ENCODE results near the gene MAP1LC3C. TPM values are rescaled to one million over a fixed set of nuclear protein-coding genes. Genes with fewer than 3 reads are reported as not detected.

Gene MAP1LC3C
- total RNA-seq = 10.9 TPM
- long read RNA-seq, transcript MAP1LC3C-201 (4 exons, 1,182 nt) = major isoform, 9 of 12 reads
- long read RNA-seq, partial matches to known transcripts = 2 of 12 reads
- long read RNA-seq, other reads (novel, unspliced or antisense) = 1 of 12 reads

DNA sequence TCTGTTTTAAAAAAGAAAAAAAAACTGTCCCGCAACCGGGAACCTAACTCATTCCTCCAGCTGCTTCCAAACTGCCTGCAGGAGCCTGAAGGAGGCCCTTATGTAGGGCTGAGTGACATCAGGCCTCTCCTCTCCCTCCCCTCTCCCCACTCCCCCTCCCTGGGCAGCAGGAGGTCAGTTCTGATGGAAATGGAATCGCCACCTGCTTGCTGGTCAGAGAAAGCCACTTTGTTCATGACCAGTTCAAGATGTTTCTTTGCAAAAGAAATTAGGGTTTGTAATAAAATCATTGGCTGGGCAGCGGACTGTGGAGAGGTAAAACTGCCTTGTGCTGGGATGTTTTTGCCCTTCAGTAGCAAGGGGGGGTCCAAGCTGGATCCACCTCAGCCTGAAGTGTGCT, at the start of gene MAP1LC3C:
MAP1LC3C (minus strand) TSS at position 73 of the 400 bp plus-strand sequence. CDS start 90 bp downstream, outside the sequence.
- H3K27me3 ChIP-seq (ENCODE audit: low read depth) = no peaks in the 10 kb centered on the region
- H3K27ac ChIP-seq = peak within 1 kb of the TSS; percentile 59
- intact Hi-C loops (cut with DNase I) = no loop called here
- ATAC-seq (peak; percentile 18 to 19), DNase-seq (no peak)
- no peaks in the 10 kb centered on the region for H3K36me3 ChIP-seq
- no peaks in the 10 kb centered on the region for H3K9me3 ChIP-seq
- peak within 1 kb of the TSS; percentile 44 for H3K4me3 ChIP-seq
- TF ChIP-seq, protein P1, sequence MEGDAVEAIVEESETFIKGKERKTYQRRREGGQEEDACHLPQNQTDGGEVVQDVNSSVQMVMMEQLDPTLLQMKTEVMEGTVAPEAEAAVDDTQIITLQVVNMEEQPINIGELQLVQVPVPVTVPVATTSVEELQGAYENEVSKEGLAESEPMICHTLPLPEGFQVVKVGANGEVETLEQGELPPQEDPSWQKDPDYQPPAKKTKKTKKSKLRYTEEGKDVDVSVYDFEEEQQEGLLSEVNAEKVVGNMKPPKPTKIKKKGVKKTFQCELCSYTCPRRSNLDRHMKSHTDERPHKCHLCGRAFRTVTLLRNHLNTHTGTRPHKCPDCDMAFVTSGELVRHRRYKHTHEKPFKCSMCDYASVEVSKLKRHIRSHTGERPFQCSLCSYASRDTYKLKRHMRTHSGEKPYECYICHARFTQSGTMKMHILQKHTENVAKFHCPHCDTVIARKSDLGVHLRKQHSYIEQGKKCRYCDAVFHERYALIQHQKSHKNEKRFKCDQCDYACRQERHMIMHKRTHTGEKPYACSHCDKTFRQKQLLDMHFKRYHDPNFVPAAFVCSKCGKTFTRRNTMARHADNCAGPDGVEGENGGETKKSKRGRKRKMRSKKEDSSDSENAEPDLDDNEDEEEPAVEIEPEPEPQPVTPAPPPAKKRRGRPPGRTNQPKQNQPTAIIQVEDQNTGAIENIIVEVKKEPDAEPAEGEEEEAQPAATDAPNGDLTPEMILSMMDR (IDR thresholded peaks at IDR 0.05) = no peak
- peaks cover 16% of the 10 kb centered on the region for H3K4me1 ChIP-seq

DNA sequence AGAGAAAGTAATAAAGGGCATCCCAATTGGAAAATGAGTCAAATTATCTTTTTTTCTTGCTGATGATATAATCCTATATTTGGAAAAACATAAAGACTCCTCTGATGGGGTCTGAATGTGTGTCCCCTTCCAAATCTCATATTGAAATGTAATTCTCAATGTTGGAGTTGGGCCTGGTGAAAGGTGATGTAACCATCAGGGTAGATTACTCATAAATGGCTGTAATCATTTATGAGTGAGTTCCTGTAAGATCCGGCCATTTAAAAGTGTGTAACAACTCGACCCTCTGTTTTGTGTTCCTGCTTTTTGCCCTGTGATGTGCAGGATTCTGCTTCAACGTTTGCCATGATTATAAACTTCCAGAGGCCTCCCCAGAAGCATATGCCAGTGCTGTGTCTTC, 44.3 kb upstream of the MAP1LC3C start:
- intact Hi-C loops (cut with DNase I) = no loop called here
- no peak for ATAC-seq
- TF ChIP-seq, protein P1 (IDR thresholded peaks at IDR 0.05) = no peak

DNA sequence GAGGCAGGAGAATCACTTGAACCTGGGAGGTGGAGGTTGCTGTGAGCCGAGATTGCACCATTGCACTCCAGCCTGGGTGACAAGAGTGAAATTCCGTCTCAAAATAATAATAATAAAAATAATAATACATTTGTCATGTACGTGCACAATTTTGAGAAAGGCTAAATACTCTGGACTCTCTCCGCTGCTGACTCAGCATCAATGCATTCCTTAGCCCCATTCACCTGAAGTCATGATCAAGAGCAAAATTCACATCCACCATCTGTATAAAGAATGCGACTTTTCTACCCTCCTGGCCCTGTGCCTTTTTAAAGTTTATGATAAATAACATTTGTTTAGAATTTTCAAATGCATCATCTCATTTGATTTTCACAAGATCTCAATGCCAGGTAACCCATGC, 35.5 kb upstream of the MAP1LC3C start:
- H3K4me3 ChIP-seq = no peak overlapping the region
- ATAC-seq (no peak), DNase-seq (no peak)
- no peaks in the 10 kb centered on the region for H3K36me3 ChIP-seq
- no peaks in the 10 kb centered on the region for H3K27me3 ChIP-seq (ENCODE audit: low read depth)
- intact Hi-C loops (cut with DNase I) = no loop called here
- TF ChIP-seq, protein P1 (IDR thresholded peaks at IDR 0.05) = no peak
- no peaks in the 10 kb centered on the region for H3K4me1 ChIP-seq
- H3K27ac ChIP-seq = no peak overlapping the region
- H3K9me3 ChIP-seq = no peaks in the 10 kb centered on the region

More for the DNA sequence above, 44.3 kb upstream of the MAP1LC3C start:
- Histone ChIP-seq H3K9me3 (no peaks in the 10 kb centered on the region), H3K4me1 (no peaks in the 10 kb centered on the region), H3K27ac (no peak overlapping the region), H3K4me3 (no peak overlapping the region), H3K36me3 (no peaks in the 10 kb centered on the region), H3K27me3 (ENCODE audit: low read depth) (no peaks in the 10 kb centered on the region)
- no peak for DNase-seq

DNA sequence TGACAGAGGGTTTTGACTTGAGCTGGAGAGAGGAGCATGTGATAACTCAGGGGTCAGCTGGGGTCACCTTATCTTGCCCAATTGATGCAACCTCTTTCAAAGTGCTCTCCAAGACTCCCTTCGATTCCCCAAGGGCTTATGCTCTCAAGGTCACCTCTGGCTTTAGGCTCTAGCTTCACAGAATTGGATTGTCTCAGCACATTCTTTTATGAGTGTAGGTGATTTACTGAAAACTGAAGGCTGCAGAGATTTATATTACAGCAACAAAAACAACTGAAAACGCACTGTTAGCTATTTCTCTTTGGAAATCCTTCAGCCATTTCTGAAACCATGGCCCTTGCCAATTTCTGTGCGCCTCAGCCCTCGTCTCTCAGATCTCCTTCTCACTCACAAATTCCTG, 34.5 kb upstream of the MAP1LC3C start:
- peak in 1 of 2 donors; percentile 34 for ATAC-seq
- DNase-seq = no peak
- TF ChIP-seq, protein P1 (IDR thresholded peaks at IDR 0.05) = no peak
- no peaks in the 10 kb centered on the region for H3K27me3 ChIP-seq (ENCODE audit: low read depth)
- no peaks in the 10 kb centered on the region for H3K4me1 ChIP-seq
- no peaks in the 10 kb centered on the region for H3K9me3 ChIP-seq
- no peak overlapping the region for H3K27ac ChIP-seq
- intact Hi-C loops (cut with DNase I) = no loop called here
- H3K4me3 ChIP-seq = no peak overlapping the region
- no peaks in the 10 kb centered on the region for H3K36me3 ChIP-seq

DNA sequence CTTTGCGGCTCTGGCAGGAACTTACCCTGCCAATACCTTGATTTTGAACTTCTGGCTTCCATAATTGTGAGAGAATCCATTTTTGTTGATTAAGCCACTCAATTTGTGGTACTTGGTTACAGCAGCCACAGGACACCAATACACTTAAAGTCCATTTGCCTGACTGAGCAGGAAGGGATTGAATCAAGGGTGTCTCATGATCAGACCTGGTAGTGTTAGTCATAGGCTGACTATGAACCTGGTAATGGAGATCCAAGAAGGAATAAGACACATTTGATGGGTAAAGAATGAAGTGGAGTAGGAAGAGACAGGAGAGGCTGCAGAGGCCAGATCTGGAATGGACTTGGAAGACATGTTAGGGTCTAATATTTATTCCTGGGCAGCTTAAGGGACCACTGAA, 31.2 kb upstream of the MAP1LC3C start:
- Histone ChIP-seq H3K36me3 (no peaks in the 10 kb centered on the region), H3K4me3 (no peak overlapping the region), H3K4me1 (no peaks in the 10 kb centered on the region), H3K9me3 (no peaks in the 10 kb centered on the region), H3K27ac (no peak overlapping the region), H3K27me3 (ENCODE audit: low read depth) (no peaks in the 10 kb centered on the region)
- intact Hi-C loops (cut with DNase I) = no loop called here
- ATAC-seq = no peak
- TF ChIP-seq, protein P1 (IDR thresholded peaks at IDR 0.05) = no peak
- DNase-seq = no peak

All from lower lobe of right lung (tissue), 2 donors.